Panc1 (cell line): ENCODE measurements around the gene LGR5.
"Not testable (repeated sequence)": the region's sequence is repeated elsewhere in the genome, so short reads cannot be mapped to it uniquely, and the experiment has no call there.

ENCODE experiments used
- POLR2AphosphoS5 ChIP-seq: IDR thresholded peaks from 2 replicates; pipeline ENCODE4 v1.6.1; 2012; ENCODE audit warnings: mild to moderate bottlenecking, low read depth, low read length, moderate library complexity
- SIN3A ChIP-seq: IDR thresholded peaks from 2 replicates; pipeline ENCODE4 v1.6.1; 2012; ENCODE audit warnings: low read depth, mild to moderate bottlenecking, low read length, moderate library complexity, borderline replicate concordance; ENCODE audit not compliant: insufficient read depth
- TF ChIP-seq, protein P1 (sequence below): fragments of 450-650 bp; IDR thresholded peaks from 2 replicates; pipeline ENCODE4 v1.5.1; 2017; ENCODE audit warnings: mild to moderate bottlenecking
- TF ChIP-seq, protein P2 (sequence below), 2 experiments: IDR thresholded peaks; 2 replicates each; pipeline ENCODE4 v1.6.1; 2011 to 2012; ENCODE audit warnings: low read depth in 2 of 2, control low read depth in 1 of 2, low read length in 1 of 2, mild to moderate bottlenecking in 1 of 2, moderate library complexity in 1 of 2; ENCODE audit not compliant: insufficient read depth in 1 of 2

DNA sequence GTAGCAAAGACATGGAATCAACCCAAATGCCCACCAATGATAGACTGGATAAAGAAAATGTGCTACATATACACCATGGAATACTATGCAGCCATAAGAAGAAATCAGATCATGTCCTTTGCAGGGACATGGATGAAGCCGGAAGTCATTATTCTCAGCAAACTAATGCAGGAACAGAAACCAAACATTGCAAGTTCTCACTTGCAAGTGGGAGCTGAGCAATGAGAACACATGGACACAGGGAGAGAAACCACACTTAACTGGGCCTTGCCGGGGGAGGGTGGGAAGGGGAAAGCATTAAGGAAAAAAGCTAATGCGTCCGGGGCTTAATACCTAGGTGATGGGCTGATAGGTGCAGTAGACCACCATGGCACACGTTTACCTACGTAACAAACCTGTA, 130.3 kb downstream of the LGR5 start:
- TF ChIP-seq, protein P1, sequence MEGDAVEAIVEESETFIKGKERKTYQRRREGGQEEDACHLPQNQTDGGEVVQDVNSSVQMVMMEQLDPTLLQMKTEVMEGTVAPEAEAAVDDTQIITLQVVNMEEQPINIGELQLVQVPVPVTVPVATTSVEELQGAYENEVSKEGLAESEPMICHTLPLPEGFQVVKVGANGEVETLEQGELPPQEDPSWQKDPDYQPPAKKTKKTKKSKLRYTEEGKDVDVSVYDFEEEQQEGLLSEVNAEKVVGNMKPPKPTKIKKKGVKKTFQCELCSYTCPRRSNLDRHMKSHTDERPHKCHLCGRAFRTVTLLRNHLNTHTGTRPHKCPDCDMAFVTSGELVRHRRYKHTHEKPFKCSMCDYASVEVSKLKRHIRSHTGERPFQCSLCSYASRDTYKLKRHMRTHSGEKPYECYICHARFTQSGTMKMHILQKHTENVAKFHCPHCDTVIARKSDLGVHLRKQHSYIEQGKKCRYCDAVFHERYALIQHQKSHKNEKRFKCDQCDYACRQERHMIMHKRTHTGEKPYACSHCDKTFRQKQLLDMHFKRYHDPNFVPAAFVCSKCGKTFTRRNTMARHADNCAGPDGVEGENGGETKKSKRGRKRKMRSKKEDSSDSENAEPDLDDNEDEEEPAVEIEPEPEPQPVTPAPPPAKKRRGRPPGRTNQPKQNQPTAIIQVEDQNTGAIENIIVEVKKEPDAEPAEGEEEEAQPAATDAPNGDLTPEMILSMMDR: not testable (repeated sequence)
- TF ChIP-seq POLR2AphosphoS5, SIN3A: not testable (repeated sequence)
- TF ChIP-seq, protein P2, sequence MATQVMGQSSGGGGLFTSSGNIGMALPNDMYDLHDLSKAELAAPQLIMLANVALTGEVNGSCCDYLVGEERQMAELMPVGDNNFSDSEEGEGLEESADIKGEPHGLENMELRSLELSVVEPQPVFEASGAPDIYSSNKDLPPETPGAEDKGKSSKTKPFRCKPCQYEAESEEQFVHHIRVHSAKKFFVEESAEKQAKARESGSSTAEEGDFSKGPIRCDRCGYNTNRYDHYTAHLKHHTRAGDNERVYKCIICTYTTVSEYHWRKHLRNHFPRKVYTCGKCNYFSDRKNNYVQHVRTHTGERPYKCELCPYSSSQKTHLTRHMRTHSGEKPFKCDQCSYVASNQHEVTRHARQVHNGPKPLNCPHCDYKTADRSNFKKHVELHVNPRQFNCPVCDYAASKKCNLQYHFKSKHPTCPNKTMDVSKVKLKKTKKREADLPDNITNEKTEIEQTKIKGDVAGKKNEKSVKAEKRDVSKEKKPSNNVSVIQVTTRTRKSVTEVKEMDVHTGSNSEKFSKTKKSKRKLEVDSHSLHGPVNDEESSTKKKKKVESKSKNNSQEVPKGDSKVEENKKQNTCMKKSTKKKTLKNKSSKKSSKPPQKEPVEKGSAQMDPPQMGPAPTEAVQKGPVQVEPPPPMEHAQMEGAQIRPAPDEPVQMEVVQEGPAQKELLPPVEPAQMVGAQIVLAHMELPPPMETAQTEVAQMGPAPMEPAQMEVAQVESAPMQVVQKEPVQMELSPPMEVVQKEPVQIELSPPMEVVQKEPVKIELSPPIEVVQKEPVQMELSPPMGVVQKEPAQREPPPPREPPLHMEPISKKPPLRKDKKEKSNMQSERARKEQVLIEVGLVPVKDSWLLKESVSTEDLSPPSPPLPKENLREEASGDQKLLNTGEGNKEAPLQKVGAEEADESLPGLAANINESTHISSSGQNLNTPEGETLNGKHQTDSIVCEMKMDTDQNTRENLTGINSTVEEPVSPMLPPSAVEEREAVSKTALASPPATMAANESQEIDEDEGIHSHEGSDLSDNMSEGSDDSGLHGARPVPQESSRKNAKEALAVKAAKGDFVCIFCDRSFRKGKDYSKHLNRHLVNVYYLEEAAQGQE (IDR thresholded peaks at IDR 0.05; ENCODE audit: insufficient read depth in 1 of 2, low read depth in 2 of 2, low read length in 1 of 2): not testable (repeated sequence)
